Measurements from ENCODE around the gene CNTD1. TPM values are rescaled to one million over a fixed set of nuclear protein-coding genes. Genes with fewer than 3 reads are reported as not detected.

CNTD1 gene
- total and polyA plus RNA-seq, 2 experiments from 2014 or later, result 1.2 to 2.4 TPM

DNA sequence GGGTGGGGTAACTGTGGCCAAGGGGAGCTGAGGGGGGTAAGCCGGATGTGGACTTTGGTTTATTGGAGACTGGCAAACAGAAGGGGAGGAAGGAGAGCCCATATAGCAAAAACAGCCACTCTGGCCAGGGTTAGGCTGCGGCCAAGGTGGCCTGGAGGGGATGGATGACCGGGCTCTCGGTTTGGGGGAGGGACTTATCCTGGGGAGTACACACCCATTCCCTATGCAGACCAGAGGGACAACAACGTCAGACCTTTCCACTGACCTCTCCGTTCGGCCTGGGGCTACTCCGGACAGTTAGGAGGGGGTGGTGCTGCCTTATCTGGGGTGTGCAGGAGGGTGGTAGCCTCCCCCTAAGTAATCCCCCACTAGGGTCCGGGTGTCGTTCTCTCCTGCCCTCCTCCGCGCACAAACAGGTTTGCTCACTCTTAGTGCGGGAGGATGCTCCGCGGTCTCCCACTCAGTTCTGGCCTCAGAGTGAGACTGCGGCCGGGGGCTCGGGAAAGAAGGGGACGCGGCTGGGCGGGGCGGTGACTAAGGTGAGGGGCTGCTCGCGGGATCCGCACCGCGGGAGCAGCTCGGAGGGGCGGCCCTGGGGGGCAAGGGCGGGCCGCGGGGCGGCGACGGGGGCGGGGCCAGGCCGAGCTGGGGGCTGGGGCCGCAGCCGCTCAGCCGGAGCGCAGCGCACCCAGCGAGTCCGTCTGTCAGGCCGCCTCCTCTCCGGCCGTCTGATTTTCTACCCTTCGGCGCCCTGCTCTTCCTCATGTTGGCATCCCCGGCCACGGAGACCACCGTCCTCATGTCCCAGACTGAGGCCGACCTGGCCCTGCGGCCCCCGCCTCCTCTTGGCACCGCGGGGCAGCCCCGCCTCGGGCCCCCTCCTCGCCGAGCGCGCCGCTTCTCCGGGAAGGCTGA, 18.5 kb upstream of the CNTD1 start, which contains the start of gene WNK4:
WNK4 (plus strand) TSS at position 675 of the 915 bp plus-strand sequence; CDS start at position 764, 89 bp downstream.
- Histone ChIP-seq H2AFZ (peak within 1 kb of the TSS; percentile 84), H3K79me2 (no peaks in the 10 kb centered on the region), H3K9me3 (ENCODE audit: low read depth) (no peaks in the 10 kb centered on the region), H3K36me3 (replicated peaks; ENCODE audit: insufficient read depth, low read depth) (no peaks in the 10 kb centered on the region), H3K4me1 (ENCODE audit: insufficient read depth) (peaks cover 17% of the 10 kb centered on the region), H3K27ac (peak within 1 kb of the TSS; percentile 90), H3K27me3 (peaks cover 11% of the 10 kb centered on the region), H3K4me3 (peak within 1 kb of the TSS; percentile 90), H4K20me1 (ENCODE audit: insufficient read depth, poor library complexity, severe bottlenecking) (no peaks in the 10 kb centered on the region), H3K9me2 (replicated peaks; ENCODE audit: insufficient read depth) (no peaks in the 10 kb centered on the region), H3K4me2 (peak within 1 kb of the TSS; percentile 99)
- TF ChIP-seq, protein P1, sequence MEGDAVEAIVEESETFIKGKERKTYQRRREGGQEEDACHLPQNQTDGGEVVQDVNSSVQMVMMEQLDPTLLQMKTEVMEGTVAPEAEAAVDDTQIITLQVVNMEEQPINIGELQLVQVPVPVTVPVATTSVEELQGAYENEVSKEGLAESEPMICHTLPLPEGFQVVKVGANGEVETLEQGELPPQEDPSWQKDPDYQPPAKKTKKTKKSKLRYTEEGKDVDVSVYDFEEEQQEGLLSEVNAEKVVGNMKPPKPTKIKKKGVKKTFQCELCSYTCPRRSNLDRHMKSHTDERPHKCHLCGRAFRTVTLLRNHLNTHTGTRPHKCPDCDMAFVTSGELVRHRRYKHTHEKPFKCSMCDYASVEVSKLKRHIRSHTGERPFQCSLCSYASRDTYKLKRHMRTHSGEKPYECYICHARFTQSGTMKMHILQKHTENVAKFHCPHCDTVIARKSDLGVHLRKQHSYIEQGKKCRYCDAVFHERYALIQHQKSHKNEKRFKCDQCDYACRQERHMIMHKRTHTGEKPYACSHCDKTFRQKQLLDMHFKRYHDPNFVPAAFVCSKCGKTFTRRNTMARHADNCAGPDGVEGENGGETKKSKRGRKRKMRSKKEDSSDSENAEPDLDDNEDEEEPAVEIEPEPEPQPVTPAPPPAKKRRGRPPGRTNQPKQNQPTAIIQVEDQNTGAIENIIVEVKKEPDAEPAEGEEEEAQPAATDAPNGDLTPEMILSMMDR (IDR thresholded peaks at IDR 0.05; ENCODE audit: poor library complexity), result no peak
- TF ChIP-seq EZH2phosphoT487 (IDR thresholded peaks at IDR 0.05; ENCODE audit: low read depth, severe bottlenecking, unreplicated experiment), result no peak
- peak; percentile 62 for DNase-seq (ENCODE audit: low spot score)
- 5% methylated on average over 23 of the region's 65 CpGs for WGBS (ENCODE audit: low lambda C conversion rate, missing lambda C conversion rate)

- Histone ChIP-seq H3K9me3 (ENCODE audit: low read depth) (no peaks in the 10 kb centered on the region), H3K27ac (peak overlapping the region; percentile 90), H3K79me2 (no peaks in the 10 kb centered on the region), H3K4me1 (ENCODE audit: insufficient read depth) (peaks cover 17% of the 10 kb centered on the region), H3K9me2 (replicated peaks; ENCODE audit: insufficient read depth) (no peaks in the 10 kb centered on the region), H4K20me1 (ENCODE audit: insufficient read depth, poor library complexity, severe bottlenecking) (no peaks in the 10 kb centered on the region), H3K4me3 (peak overlapping the region; percentile 90), H3K36me3 (replicated peaks; ENCODE audit: insufficient read depth, low read depth) (no peaks in the 10 kb centered on the region), H2AFZ (peak overlapping the region; percentile 84), H3K4me2 (peak overlapping the region; percentile 99), H3K27me3 (peaks cover 11% of the 10 kb centered on the region)
- 12% methylated on average over 36 of the region's 39 CpGs for WGBS (ENCODE audit: low lambda C conversion rate, missing lambda C conversion rate)
- TF ChIP-seq EZH2 (IDR thresholded peaks at IDR 0.05; ENCODE audit: borderline replicate concordance) (no peak), EZH2phosphoT487 (IDR thresholded peaks at IDR 0.05; ENCODE audit: low read depth, severe bottlenecking, unreplicated experiment) (no peak)
- TF ChIP-seq, protein P1 (IDR thresholded peaks at IDR 0.05; ENCODE audit: poor library complexity), result no peak
- no peak for DNase-seq (ENCODE audit: low spot score)
These were observed 17.6 kb upstream of the CNTD1 start for GRCh38 chr17:42780851-42781638.

GRCh38 chr17:42781639-42782165, 17.0 kb upstream of the CNTD1 start:
- Histone ChIP-seq H3K27me3 (peaks cover 11% of the 10 kb centered on the region), H3K36me3 (replicated peaks; ENCODE audit: insufficient read depth, low read depth) (no peaks in the 10 kb centered on the region), H3K79me2 (no peaks in the 10 kb centered on the region), H3K9me3 (ENCODE audit: low read depth) (no peaks in the 10 kb centered on the region), H3K9me2 (replicated peaks; ENCODE audit: insufficient read depth) (no peaks in the 10 kb centered on the region), H3K27ac (no peak overlapping the region), H3K4me1 (ENCODE audit: insufficient read depth) (peaks cover 17% of the 10 kb centered on the region), H2AFZ (no peak overlapping the region), H4K20me1 (ENCODE audit: insufficient read depth, poor library complexity, severe bottlenecking) (no peaks in the 10 kb centered on the region), H3K4me3 (no peak overlapping the region), H3K4me2 (peak overlapping the region; percentile 99)
- no peak for DNase-seq (ENCODE audit: low spot score)
- WGBS (ENCODE audit: low lambda C conversion rate, missing lambda C conversion rate), result 88% methylated on average over 10 of the region's 10 CpGs
- TF ChIP-seq EZH2phosphoT487 (IDR thresholded peaks at IDR 0.05; ENCODE audit: low read depth, severe bottlenecking, unreplicated experiment) (no peak), EZH2 (IDR thresholded peaks at IDR 0.05; ENCODE audit: borderline replicate concordance) (no peak)
- TF ChIP-seq, protein P1 (IDR thresholded peaks at IDR 0.05; ENCODE audit: poor library complexity), result no peak

Data from hepatocyte (in vitro differentiated cells).